HUES6 (cell line): ENCODE data around the gene GLCCI1.

Experiments used
- H3K27ac ChIP-seq: 2 replicates; pipeline ENCODE4 v1.7.0; 2013; ENCODE audit warnings: low read depth, mild to moderate bottlenecking, low read length, inconsistent platforms
- H3K27me3 ChIP-seq: 2 replicates; pipeline ENCODE4 v1.6.1; 2013; ENCODE audit warnings: low read length; ENCODE audit not compliant: control insufficient read depth, insufficient read depth
- H3K36me3 ChIP-seq: 2 replicates; pipeline ENCODE4 v1.6.1; 2013; ENCODE audit warnings: low read length; ENCODE audit not compliant: control insufficient read depth, insufficient read depth
- H3K4me1 ChIP-seq: 2 replicates; pipeline ENCODE4 v1.6.1; 2013; ENCODE audit warnings: low read length; ENCODE audit not compliant: control insufficient read depth, insufficient read depth
- H3K4me3 ChIP-seq: 2 replicates; pipeline ENCODE4 v1.5.1; 2013; ENCODE audit warnings: low read depth, low read length
- H3K9ac ChIP-seq: one replicate; pipeline ENCODE4 v1.6.1; 2013; ENCODE audit warnings: mild to moderate bottlenecking, low read length
- H3K9me3 ChIP-seq: 2 replicates; pipeline ENCODE4 v1.6.1; 2013; ENCODE audit warnings: low read depth, low read length; ENCODE audit not compliant: control insufficient read depth, insufficient read depth

Gene GLCCI1

DNA sequence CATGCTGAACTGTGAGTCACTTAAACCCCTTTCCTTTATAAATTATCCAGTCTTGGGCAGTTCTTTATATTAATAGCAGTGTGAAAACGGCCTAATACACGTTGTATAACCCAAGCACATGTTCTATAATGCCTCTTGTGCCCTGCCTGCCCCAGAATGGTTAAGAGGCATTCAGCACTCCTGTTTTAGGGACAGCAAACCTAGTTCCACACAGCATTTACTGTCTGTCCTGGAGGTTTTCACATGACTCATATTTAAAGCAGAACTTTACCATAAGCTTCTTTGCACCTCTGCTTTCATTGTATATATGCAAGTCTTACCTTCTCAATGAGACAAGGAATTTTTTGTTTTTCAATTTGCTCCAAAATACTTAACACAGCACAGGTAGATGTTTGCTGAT is 148.6 kb downstream of the GLCCI1 start:
- Histone ChIP-seq H3K9me3 (no peaks in the 10 kb centered on the region), H3K36me3 (no peaks in the 10 kb centered on the region), H3K27me3 (no peaks in the 10 kb centered on the region), H3K9ac (no peak overlapping the region), H3K4me1 (peaks cover 9% of the 10 kb centered on the region), H3K4me3 (no peak overlapping the region), H3K27ac (no peak overlapping the region)

DNA sequence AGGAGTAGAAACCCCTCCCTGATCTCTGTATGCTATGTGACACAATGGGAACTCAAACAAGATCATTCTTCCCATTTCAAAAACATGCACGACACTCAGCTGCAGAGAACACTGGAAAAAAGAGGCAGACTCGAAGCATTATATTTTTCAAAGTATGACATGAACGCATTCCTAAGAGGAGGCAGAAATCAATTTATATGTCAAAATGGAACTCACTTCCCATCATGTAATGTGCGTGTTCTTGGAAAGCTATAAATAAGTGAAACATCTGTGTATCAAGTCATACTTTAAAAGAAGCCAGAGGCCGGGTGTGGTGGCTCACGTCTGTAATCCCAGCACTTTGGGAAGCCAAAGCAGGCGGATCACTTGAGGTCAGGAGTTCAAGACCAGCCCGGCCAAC is 150.7 kb downstream of the GLCCI1 start:
- Histone ChIP-seq H3K4me3 (no peak overlapping the region), H3K27ac (no peak overlapping the region), H3K27me3 (no peaks in the 10 kb centered on the region), H3K9me3 (no peaks in the 10 kb centered on the region), H3K9ac (no peak overlapping the region), H3K36me3 (no peaks in the 10 kb centered on the region), H3K4me1 (peaks cover 8% of the 10 kb centered on the region)

DNA sequence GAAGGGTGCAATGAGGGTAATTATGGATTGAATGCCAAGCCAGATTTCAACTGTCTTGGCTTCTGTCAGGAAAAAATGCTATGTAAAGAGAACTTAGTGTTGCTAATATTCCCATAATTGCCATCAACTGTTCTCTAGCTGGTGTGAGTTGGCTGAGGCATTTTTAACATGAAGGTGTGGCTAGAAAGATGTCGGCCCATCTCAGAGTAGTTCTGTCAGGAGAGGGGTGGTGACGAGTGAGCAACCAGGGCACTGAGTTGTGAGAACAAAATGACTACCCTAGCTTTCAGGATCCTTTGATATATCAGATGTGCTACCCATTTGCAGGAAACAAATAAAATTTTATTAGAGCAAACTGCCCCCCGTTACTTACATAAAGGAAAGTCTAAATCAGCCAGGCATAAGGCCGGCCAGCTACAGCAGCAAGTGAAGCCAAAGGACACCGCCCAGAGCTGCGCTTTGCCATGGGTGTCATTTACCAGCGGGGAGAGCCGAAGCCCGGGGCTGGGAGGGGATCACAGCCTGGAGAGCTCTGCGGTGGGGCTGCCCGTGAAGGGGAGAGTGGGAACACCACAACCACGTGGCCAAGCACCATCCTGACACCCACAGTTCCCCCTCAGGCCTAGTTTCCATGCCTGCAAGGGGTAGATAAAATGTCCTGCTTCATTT is 151.9 kb downstream of the GLCCI1 start:
- H3K9ac ChIP-seq, result no peak overlapping the region
- no peaks in the 10 kb centered on the region for H3K27me3 ChIP-seq
- H3K27ac ChIP-seq, result no peak overlapping the region
- H3K9me3 ChIP-seq, result no peaks in the 10 kb centered on the region
- H3K36me3 ChIP-seq, result no peaks in the 10 kb centered on the region
- no peak overlapping the region for H3K4me3 ChIP-seq
- H3K4me1 ChIP-seq, result peaks cover 10% of the 10 kb centered on the region

DNA sequence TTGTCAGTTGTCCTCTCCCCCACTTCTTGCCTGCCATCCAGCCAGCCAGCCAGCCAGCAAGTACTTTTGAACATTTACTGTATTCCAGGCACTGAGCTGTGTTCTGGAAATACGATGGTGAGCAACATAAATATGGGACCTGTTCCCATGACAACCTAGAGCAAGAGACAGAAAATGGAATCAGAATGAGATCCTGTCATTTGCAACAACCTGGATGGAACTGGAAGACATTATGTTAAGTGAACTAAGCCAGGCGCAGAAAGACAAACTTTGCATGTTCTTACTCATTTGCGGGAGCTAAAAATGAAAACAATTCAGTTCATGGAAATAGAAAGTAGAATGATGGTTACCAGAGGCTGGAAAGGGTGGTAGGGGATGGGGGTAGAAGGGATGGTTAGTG is 152.6 kb downstream of the GLCCI1 start:
- H3K4me3 ChIP-seq, result no peak overlapping the region
- no peak overlapping the region for H3K27ac ChIP-seq
- peaks cover 17% of the 10 kb centered on the region for H3K4me1 ChIP-seq
- H3K9ac ChIP-seq, result no peak overlapping the region
- H3K9me3 ChIP-seq, result no peaks in the 10 kb centered on the region
- no peaks in the 10 kb centered on the region for H3K36me3 ChIP-seq
- H3K27me3 ChIP-seq, result no peaks in the 10 kb centered on the region

DNA sequence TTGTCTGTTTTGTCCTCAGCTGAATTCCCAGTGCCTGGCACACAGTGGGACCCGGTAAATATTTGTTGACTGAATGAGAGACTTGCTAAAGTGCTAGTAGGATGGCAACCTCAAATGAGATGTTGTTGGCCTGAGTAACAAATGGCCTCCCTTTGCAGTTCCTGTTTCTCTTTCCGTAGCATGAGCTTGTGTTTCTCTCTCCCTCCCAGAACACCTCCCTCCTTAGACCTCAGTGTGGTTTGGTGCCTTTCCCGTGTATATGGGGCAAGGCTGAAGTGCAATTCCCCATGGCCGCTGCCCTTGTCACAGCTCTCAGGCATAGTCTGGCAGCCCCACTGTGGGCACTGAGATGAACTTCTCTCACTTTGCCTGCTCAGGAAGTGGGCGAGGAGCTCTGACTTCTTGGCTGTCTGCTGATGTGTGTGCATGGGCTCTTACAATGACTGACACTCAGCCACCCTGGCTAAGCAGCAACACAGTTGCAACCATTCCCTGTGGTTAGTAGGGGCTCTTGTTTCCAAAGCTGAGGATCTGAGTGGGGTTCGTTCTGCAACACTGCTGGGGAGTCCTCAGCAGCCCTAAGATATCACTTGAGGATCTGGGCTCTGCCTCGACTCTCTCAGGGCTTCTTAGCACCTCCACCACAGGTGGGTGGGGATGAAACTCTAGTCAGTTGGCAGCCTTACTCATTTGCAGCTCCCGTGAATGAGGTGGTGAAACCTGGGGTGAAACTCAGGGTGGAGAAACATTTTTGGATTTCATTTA is 157.3 kb downstream of the GLCCI1 start:
- Histone ChIP-seq H3K36me3 (no peaks in the 10 kb centered on the region), H3K9me3 (no peaks in the 10 kb centered on the region), H3K9ac (no peak overlapping the region), H3K27me3 (no peaks in the 10 kb centered on the region), H3K4me1 (peaks cover 9% of the 10 kb centered on the region), H3K27ac (no peak overlapping the region), H3K4me3 (no peak overlapping the region)

DNA sequence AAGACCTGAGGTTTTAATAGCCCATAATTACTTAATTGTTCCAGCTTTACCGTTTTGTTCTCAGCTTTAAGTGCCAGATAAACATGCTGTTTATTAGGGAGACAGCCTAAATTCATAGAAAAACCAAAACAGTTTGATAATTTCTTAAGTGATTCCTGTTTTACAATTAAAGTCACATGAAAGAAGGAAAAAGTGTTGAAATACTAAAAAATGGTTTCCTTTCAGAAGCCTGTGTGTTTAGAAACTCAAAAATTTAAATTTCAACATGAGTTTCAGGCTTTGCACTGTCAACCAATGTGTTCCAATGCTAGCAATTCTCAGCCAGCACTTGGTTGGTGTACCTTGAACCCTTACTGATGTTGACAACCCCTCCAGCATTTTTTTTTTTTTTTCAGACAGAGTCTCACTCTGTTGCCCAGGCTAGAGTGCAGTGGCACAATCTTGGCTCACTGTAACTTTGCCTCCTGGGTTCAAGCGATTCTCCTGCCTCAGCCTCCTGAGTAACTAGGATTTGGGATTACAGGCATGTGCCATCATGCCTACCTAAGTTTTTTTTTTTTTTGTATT is 158.1 kb downstream of the GLCCI1 start:
- Histone ChIP-seq H3K36me3 (no peaks in the 10 kb centered on the region), H3K4me1 (peaks cover 9% of the 10 kb centered on the region), H3K4me3 (no peak overlapping the region), H3K27ac (no peak overlapping the region), H3K9me3 (no peaks in the 10 kb centered on the region), H3K9ac (no peak overlapping the region), H3K27me3 (no peaks in the 10 kb centered on the region)

DNA sequence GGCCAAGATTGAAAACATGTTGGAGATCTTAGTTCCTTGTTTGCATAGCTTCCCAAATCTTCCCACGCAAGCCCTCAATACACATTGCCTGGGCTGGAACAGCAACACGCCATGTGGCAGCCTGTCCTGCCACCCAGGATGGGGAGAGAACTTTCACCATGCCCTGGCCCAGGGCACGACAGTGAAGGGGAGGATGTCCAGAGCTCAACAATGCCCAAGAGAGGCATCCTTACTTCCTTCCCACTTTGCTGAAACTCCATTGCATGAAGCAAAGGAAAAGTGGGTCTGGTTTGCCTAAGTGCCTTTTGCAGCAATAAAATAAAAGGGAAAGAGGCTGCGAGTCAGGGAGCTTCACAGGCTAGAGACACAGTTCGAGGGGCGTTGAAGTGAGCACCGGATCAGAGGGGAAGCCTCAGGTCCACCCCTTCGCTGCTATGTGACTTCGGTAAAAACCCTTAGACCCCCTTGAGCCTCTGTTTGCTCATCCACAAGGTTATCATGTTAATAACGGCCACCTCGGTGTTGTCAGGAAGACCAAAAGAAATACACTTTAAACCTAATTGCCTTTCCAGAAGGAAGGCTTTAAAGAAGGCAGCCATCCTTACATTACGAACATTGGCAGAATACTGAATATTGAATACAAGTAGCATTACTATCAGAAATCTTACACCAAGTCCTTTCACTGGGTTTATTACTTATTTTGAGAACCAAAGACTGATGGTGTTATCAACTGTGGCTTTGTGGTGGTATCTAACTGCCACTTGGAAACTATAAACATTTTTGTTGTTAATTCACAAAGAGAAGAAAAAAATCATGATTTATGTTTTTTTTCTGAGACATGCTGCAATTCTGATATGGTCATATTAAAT is 160.1 kb downstream of the GLCCI1 start:
- H3K4me3 ChIP-seq, result no peak overlapping the region
- no peak overlapping the region for H3K27ac ChIP-seq
- no peak overlapping the region for H3K9ac ChIP-seq

DNA sequence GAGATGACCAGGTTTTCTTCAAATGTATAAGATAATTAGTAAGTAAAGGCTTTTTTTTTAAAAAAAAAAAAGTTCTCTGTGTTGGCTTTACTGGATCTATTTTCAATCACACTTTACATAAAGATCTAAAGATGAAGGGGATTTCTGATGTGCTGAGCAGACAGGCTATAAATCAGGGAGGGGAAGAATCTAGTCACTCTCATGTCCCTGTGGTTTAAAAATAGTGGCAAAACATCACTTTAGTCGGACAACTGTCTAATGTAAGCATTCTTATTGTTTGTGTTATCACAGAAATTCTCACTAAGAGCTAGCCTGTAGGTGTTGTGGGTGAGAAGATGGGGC is 160.7 kb downstream of the GLCCI1 start:
- Histone ChIP-seq H3K27me3 (no peaks in the 10 kb centered on the region), H3K9ac (no peak overlapping the region), H3K4me1 (peaks cover 12% of the 10 kb centered on the region), H3K27ac (no peak overlapping the region), H3K4me3 (no peak overlapping the region), H3K36me3 (no peaks in the 10 kb centered on the region), H3K9me3 (no peaks in the 10 kb centered on the region)

More for the DNA sequence above, 160.1 kb downstream of the GLCCI1 start:
- H3K4me1 ChIP-seq, result peaks cover 12% of the 10 kb centered on the region
- no peaks in the 10 kb centered on the region for H3K27me3 ChIP-seq
- H3K36me3 ChIP-seq, result no peaks in the 10 kb centered on the region
- no peaks in the 10 kb centered on the region for H3K9me3 ChIP-seq

DNA sequence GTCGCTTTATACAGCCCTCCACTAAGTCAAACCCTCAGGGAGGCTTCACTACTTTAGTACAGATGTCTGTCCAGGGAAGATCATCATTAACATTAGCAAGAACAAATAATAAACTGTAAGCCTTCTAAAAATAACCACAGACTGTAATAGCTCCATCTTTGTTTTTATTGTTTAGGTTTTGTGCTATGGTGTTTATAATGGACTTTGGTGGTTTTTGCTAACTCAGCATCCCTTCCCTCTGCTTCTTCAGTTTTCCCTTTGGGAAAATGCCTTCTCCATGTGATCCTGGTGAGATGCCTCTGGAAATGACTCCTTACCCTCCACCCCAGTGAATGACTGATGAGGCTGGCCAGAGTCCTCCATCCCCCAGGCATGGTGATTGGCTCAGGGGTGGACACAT is 162.1 kb downstream of the GLCCI1 start:
- peaks cover 8% of the 10 kb centered on the region for H3K4me1 ChIP-seq
- no peaks in the 10 kb centered on the region for H3K9me3 ChIP-seq
- H3K27me3 ChIP-seq, result no peaks in the 10 kb centered on the region
- no peak overlapping the region for H3K27ac ChIP-seq
- H3K4me3 ChIP-seq, result no peak overlapping the region
- H3K9ac ChIP-seq, result no peak overlapping the region
- H3K36me3 ChIP-seq, result no peaks in the 10 kb centered on the region

DNA sequence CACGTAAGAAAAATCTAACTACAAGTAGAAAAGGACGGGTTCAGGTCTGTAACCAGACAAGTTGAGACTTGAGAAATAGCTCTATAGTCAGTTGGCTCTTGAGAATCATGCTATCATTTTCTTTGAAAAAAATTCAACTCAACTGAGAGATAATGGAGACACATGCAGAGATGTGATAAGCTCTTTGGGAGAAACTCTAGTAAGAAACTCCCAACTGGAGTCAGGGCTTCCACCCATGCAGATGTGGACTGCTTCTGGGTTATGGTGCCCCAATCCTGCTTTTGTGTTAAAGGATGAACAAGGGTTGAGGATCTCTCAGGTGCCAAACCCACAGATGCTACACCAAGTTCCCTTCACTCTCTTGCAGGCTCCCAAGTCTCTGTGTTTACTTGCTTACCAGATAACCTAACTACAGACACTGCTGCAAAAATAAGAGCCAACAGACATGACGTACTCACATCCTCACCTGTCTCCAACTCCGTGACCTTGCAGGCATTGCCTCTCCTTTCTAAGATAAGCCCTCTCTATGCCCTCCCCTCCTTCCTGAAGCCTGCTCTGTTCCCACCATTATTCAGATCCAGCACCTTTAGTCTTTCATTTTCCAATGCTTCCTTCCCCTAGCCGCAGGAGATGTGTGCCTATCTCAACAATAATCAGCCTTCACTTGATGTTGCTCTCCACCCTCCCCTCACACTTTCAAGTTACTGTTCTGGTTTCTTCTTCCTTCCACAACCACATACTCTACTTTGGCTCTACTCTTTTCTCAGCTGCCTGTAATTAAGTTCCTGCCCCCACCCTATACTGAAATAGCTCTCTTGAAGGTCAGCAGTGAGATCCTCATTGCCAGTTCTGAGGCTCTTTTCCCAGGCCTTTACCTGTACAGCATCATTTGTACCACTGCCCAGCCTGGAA is 163.4 kb downstream of the GLCCI1 start:
- no peak overlapping the region for H3K4me3 ChIP-seq
- H3K27ac ChIP-seq, result no peak overlapping the region
- no peaks in the 10 kb centered on the region for H3K27me3 ChIP-seq
- H3K9me3 ChIP-seq, result no peaks in the 10 kb centered on the region
- H3K9ac ChIP-seq, result no peak overlapping the region
- peaks cover 2% of the 10 kb centered on the region; the same call in 1 of the 2 replicates for H3K4me1 ChIP-seq
- H3K36me3 ChIP-seq, result no peaks in the 10 kb centered on the region
